Globus pallidus (tissue), 1 donor: Measurements from ENCODE around the gene KHSRP.
"Not testable (repeated sequence)": the region's sequence is repeated elsewhere in the genome, so short reads cannot be mapped to it uniquely, and the experiment has no call there.

Experiments used
- DNase-seq: peaks from one replicate; pipeline ENCODE4 v3.0.0-alpha.2; 2015; ENCODE audit warnings: low spot score

KHSRP gene

DNA sequence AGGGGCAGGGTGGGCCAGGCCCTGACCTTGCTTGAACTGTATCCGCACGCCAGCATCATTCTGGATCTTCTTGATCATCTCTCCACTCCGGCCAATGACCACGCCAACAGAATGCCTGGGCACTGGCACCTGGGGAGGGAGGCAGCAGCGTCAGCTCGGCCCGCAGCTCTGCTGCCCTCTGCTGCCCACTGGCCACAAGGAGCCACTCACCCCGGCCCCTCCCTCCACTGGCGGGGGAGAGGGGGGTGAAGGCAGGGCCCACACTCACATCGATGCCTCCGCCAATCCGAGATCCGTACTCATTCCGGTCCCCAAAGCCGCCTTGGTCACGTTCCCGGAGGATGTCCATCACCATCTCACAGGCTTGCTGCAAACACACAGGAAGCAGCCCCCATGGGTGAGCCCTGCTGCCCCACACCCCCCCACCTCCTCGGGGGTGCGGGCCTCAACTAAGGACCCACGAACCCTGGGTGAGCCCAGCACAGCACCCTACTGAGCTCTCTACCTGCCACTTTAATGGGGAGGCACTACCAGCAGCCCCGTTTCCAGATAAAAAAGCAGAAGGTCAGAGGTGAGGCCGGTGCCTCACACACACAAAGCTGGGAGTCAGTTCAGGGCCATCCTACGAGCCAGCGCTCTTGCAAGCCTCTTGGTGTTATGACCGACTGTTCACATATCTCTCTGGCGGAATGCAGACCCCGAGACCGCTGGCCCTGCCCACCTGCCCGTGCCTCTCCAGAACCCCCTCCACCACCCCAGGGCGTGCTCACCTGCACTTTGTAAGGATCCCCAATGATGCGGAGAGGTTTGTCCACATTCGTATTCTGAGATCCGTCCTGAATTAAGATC is 6.7 kb downstream of the KHSRP start:
- peak; percentile 43 for DNase-seq

GRCh38 chr19:6416658-6417405 is 7.8 kb downstream of the KHSRP start:
- DNase-seq: no peak

DNA sequence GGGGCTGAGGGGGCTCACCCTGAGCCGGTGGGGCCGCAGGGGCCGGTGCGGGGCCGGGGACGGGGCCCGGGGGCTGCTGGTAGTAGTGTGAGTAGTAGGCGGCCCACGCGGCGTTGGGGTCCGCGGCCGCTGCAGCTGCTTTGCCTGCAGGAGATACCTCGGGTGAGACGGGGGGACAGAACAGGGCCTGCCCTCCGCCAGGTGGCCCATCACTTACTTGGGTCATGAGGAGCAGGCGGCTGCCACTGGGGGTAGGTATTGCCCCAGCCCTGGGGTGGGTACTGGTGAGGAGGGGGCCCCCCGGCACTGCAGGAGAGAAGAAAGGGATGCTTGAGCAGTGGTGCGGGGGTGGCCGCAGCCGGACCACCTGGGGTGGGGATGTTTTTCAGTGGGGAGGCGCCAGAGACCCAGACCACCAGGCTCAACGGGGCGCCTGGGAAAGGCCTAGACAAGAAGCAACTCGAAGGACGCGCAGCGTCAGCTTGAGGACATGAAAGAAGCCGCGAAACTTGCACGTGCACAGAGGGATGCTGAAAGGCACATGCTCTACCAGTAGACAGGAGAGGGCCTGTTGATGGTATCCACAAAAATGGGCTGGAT is 8.9 kb downstream of the KHSRP start:
- DNase-seq: no peak

GRCh38 chr19:6414793-6415590 is 9.6 kb downstream of the KHSRP start:
- no peak for DNase-seq

DNA sequence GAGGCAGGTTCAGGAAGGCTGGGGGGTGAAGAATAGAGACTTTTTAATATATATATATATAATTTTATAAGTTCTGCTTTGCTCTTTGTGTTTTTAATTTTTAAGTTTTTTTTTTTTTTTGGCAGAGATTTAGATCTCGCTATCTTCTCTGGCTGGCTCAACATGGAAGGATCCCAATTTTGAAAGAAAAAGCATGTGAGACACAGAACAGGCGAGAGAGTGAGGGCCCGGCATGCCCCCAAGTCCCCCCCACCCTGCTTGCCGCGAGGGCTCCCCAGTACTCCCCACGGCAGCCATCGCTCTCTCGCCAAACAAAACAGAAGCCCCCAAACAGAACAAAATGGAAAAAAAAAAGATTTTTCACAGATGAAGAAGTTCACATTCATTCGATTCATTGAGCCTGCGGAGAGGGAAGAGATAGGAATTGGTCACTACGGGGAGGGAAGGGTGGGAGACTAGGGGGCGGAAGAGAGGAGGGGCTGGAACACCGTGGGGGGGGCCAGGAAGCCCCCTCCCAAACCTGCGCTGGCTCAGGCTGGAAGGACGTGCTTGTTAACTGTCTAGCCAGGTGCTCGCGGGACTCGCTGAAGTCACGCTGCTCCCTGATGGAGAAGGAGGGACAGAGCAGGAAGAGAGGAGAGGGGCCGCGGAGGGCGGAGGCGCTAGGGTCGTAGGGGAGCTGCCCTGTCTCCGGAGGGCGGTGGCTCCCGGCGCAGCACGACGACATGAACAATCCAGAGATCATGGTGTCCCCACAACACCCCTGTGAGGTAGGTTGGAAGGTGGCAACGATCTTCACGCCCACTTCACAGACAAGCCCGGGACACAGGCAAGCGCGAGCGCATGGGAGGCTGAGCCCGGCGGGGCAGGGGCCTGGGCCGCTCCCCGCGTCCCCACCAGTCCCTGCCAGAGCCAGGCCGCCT is 10.6 kb downstream of the KHSRP start:
- DNase-seq: no peak

DNA sequence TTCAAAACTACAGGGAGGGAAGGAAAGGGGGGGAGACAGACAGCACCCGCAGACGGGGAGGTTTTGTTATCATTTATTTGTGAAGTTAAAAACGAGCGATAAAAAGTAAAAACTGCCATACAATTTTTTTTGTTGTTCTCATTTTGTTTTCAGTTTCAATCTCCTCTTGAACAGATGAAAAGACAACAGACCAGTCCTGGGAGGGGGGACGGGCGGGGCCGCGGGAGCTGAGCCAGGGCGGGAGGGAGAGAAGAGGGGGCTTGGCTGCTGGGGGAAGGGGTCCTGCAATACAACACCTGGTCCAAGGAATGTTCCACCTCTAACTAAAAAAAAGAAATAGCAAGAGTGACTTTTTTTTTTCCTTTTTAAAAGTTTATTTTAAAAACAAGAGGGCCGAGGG is 11.3 kb downstream of the KHSRP start:
- no peak for DNase-seq

DNA sequence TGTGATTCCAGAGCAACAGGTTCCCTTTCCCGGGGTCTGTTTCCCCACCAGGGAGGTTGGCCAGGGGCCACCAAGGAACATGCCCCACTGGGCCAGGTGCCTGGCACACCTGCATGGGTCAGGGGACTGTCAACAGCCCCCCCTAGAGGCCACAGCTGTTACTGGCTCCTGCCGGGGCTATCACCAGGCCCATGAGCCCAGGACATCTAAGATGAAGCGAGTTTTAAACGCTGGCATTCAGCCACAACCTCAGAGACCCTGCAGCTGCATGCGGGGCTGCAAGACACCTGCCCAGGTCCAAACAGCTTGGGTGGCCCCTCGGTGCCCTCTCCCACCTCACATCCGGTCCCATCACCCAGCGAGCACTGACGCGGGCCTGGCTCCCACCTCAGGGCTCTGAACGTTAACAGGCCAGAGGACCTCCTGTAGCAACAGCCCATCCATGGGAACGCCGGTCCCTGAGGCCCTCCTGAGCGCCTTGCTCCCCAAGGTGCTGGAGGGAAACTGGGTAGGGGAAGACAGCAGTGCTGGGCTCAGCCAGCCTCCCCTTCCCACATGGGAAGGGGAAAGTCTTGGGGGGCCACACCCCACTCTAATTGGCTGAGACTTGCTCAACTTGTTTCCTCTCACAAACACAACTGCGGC is 12.0 kb downstream of the KHSRP start:
- DNase-seq: no peak

DNA sequence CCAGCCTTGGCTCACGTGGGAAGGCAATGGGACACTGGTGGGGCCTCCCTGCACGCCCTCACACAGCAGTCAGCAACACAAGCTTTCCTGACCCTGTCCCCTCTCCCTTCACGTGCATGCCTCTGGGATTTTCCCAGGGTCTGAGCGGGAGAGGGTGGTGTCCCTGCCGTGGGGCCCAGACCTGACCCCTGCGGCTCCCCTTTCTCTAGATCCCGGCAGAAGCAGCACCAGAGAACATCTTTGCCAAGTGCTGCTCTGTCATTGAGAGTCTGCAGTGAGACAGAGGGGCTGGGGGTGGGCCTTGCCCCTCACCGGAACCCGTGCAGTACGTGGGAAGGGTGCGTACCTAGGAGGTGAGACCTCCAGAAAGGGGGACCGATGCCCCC is 12.6 kb downstream of the KHSRP start:
- no peak for DNase-seq

DNA sequence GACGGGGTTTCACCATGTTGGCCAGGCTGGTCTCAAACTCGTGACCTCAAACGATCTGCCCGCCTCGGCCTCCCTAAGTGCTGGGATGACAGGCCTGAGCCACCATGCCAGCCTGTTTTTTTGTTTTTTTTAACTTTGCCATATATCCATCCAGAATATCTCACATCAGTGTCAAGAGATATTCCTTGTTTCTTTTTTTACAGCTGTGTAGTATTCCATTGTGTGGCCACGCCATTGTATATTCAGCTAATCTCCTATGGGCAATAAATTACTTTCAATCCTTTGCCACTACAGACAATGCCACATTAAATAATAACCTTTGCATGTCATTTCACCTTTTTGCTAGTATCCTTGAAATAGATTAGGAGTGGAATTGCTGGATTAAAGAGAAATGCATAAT is 15.3 kb downstream of the KHSRP start:
- no peak for DNase-seq

GRCh38 chr19:6406401-6406800 is 18.2 kb downstream of the KHSRP start:
- DNase-seq: no peak

DNA sequence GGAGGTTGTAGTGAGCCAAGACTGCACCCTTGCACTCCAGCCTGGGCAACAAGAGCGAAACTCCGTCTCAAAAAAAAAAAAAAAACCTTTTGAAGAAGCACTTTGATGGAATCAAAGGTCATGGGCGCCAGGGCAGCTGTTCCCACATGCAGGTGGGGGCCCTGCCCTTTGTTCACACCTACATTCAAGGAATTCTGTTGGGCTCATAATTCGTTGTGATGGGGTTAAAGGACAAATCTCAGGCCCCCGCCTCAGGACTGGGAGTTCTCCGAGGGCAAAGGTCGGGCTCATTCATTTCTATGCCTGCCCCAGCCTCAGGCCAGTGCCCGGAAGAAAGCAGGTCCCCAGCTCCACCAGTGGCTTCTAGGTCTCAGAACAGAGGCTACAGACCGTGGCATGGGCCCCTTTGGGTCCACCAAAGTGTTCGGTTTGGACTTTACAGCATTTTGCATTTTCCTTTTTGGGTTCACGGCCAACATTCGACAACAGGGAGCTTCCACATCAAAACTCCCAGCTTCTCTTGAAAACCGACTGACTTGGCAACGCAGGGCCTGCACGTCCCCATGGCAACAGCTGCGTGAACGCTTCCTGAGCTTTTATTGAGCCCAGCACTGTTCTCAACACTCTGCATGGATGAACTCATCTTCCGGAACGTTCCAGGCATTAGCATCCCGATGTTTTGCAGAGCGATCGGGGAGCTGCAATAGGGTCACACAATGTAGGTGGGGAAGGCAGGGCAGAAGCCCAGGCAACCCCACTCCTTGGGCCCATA is 21.6 kb downstream of the KHSRP start:
- peak; percentile 70 for DNase-seq

DNA sequence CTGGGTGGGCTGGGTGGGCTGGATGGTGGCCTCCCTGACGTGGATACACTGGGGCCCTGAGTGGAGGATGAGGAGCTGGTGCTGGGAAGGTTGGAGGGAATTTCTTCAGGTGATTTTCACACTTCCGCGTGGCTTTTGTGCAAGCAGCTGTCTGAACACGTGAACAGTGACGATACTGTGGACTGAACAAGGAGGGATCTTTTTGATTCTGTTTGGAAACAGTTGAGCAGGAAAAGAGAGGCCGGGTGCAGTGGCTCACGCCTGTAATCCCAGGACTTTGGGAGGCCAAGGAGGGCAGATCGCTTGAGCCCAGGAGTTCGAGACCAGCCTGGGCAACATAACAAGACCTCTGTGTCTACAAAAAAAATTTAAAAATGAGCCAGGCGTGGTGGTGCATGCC is 22.6 kb downstream of the KHSRP start:
- no peak for DNase-seq

GRCh38 chr19:6400062-6400944 is 24.3 kb downstream of the KHSRP start:
- DNase-seq: not testable (repeated sequence)

DNA sequence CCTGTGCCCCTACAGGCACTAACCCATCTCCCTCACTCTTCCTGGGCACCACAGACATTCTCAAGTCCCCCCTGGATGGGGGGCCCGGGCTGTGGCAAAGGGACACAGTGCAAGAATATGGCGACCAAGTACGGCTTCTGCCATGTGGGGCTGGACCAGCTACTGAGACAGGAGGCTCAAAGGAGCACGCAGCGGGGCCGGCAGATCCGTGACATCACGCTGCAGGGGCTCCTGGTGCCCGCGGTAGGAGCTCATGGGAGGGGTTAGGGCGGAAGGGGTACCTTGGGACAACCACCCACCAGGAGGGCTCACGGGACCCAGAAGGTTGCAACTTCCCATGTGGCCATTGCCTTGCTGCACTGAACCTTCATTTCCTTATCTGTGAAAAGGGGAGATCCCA is 28.3 kb downstream of the KHSRP start:
- DNase-seq: no peak

- DNase-seq: no peak
Measured at GRCh38 chr19:6394831-6395230, 29.8 kb downstream of the KHSRP start.

DNA sequence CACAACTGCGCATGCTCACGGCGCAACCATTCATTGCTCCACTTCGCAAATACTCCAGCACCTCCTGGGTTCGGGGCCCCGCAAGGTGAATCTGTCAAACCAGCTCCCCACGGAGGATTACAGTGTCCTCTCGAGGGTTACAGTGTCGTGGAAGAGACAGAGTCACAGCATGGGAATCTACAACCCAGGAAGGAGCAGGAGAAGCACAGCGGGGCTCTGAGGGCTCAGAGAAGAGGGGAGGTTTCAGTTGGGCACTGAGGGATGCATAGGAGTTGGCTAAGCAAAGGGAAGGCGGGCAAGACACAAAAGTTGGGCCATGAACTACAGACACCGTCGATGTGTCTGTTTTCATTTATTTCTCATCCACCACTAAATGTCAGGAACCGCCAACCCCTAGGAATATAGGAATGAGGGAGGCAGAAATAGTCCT is 30.6 kb downstream of the KHSRP start:
- DNase-seq: no peak

DNA sequence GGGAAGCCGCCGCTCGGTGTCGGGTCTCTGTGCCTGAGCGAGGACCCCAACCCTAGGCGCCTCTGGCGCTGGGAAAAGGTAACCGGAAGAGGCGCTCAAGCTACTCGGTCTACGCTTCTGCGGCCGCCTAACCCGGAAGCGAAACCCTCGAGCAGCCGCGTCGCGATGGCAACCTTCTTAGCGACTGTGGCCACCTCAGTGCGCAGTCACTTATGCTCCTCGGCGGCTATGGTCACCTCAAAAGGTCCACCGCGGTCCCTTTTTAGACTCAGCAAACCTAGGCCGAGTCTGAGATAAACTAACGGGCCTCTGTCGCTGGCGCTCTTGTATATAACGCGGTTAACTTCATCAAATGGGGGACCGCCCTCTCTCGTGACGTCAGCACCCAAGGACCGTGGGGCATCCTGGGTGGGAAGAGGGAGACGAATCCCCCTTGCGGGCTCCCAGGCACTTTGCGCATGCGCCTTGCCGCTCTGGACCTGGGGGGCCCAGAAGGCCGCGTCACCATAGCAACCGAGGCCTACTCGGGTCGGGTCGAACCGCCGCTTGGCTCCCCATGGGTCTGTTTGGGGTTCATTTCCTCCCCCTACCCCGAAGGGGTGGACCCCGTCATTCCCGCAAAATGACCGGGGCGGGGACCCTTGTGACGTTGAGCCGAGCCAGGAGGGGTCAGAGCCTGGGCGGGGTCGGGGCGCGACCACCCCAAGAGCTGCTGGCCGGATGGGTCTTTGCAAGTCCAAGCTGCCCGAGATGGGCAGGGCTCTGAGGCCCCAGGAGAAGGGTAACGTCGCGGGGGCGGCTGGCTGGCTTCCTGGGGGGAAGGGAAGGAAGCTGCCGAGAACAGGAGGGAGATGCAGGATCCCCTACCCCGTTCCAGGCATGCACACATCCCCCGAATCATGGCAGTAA is 31.3 kb downstream of the KHSRP start, which contains the start of gene GTF2F1:
TSS of gene GTF2F1 (minus strand) at position 91 of the 909 bp plus-strand sequence. CDS start 169 bp downstream, outside the sequence.
- peak; percentile 96 for DNase-seq
